HG03342 (cell line): Measurements from ENCODE around the gene SLC24A3.

Source experiments
- ATAC-seq: cut with Tn5 transposase; IDR thresholded peaks from one replicate; pipeline ENCODE4 v1.9.1; 2021; ENCODE audit warnings: mild to moderate bottlenecking, moderate library complexity; ENCODE audit not compliant: unreplicated experiment

SLC24A3 gene

GRCh38 chr20:19419396-19419795 is 207.0 kb downstream of the SLC24A3 start:
- ATAC-seq: no peak

- ATAC-seq: no peak
Observed at GRCh38 chr20:19423097-19423899, 210.9 kb downstream of the SLC24A3 start.

GRCh38 chr20:19423900-19424620 is 211.6 kb downstream of the SLC24A3 start:
- ATAC-seq: no peak

GRCh38 chr20:19426356-19426755 is 213.9 kb downstream of the SLC24A3 start:
- no peak for ATAC-seq

- no peak for ATAC-seq
Observed at GRCh38 chr20:19427480-19427879, 215.0 kb downstream of the SLC24A3 start.

- no peak for ATAC-seq
Observed at GRCh38 chr20:19427913-19428312, 215.5 kb downstream of the SLC24A3 start.

GRCh38 chr20:19428324-19428723 is 215.9 kb downstream of the SLC24A3 start:
- no peak for ATAC-seq

GRCh38 chr20:19429538-19429937 is 217.1 kb downstream of the SLC24A3 start:
- no peak for ATAC-seq

GRCh38 chr20:19430641-19431315 is 218.3 kb downstream of the SLC24A3 start:
- ATAC-seq: no peak

- no peak for ATAC-seq
Observed at GRCh38 chr20:19431316-19431700, 218.9 kb downstream of the SLC24A3 start.

- ATAC-seq: no peak
Observed at GRCh38 chr20:19431906-19432305, 219.5 kb downstream of the SLC24A3 start.

- ATAC-seq: no peak
Observed at GRCh38 chr20:19433371-19434350, 221.2 kb downstream of the SLC24A3 start.

- ATAC-seq: no peak
Observed at GRCh38 chr20:19435316-19435715, 222.9 kb downstream of the SLC24A3 start.

GRCh38 chr20:19435821-19436220 is 223.4 kb downstream of the SLC24A3 start:
- ATAC-seq: no peak

- ATAC-seq: no peak
Observed at GRCh38 chr20:19438488-19438887, 226.0 kb downstream of the SLC24A3 start.

GRCh38 chr20:19440660-19441527 is 228.5 kb downstream of the SLC24A3 start:
- no peak for ATAC-seq

GRCh38 chr20:19446246-19446645 is 233.8 kb downstream of the SLC24A3 start:
- ATAC-seq: no peak

- ATAC-seq: no peak
Observed at GRCh38 chr20:19448632-19449031, 236.2 kb downstream of the SLC24A3 start.

- no peak for ATAC-seq
Observed at GRCh38 chr20:19449051-19449450, 236.6 kb downstream of the SLC24A3 start.
